ENCODE data around the gene PLXNB2. TPM values are rescaled to one million over a fixed set of nuclear protein-coding genes. Genes with fewer than 3 reads are reported as not detected.

The PLXNB2 gene
- total RNA-seq, 1 experiment from 2014 or later, result 27.6 TPM

- DNase-seq (ENCODE audit: low read depth), result no peak
Measured at GRCh38 chr22:50232481-50233151, 74.8 kb downstream of the PLXNB2 start.

GRCh38 chr22:50229370-50229769, 78.1 kb downstream of the PLXNB2 start:
- DNase-seq (ENCODE audit: low read depth), result no peak

- no peak for DNase-seq (ENCODE audit: low read depth)
Measured at GRCh38 chr22:50228366-50228765, 79.1 kb downstream of the PLXNB2 start.

- no peak for DNase-seq (ENCODE audit: low read depth)
Measured at GRCh38 chr22:50227579-50228215, 79.7 kb downstream of the PLXNB2 start.

GRCh38 chr22:50226875-50227165, 80.6 kb downstream of the PLXNB2 start:
- DNase-seq (ENCODE audit: low read depth), result no peak

GRCh38 chr22:50226063-50226874, 81.2 kb downstream of the PLXNB2 start:
- DNase-seq (ENCODE audit: low read depth), result no peak

GRCh38 chr22:50225200-50225969, 82.1 kb downstream of the PLXNB2 start:
- no peak for DNase-seq (ENCODE audit: low read depth)

Other genes starting within 250 kb of the PLXNB2 start
- not detected in 2 replicates for gene TTLL8, start 249.3 kb downstream of the PLXNB2 start, total RNA-seq (2014; rRNA removed; shearing (Covaris generic))
- gene MLC1, start 222.2 kb downstream of the PLXNB2 start, total RNA-seq (2014; rRNA removed; shearing (Covaris generic)), result not detected in 2 replicates
- gene MOV10L1, start 217.6 kb downstream of the PLXNB2 start, total RNA-seq (2014; rRNA removed; shearing (Covaris generic)), result 0.29 TPM in 1 of 2 replicates, not detected in the other
- 0.49 TPM in 1 of 2 replicates, not detected in the other for gene PANX2, start 136.9 kb downstream of the PLXNB2 start, total RNA-seq (2014; rRNA removed; shearing (Covaris generic))
- gene TRABD, start 121.7 kb downstream of the PLXNB2 start, total RNA-seq (2014; rRNA removed; shearing (Covaris generic)), result 11.2 and 11.6 TPM in 2 replicates
- gene SELENOO, start 106.6 kb downstream of the PLXNB2 start, total RNA-seq (2014; rRNA removed; shearing (Covaris generic)), result 9.4 and 13.7 TPM in 2 replicates
- 6.7 and 7.1 TPM in 2 replicates for gene TUBGCP6, start 62.6 kb downstream of the PLXNB2 start, total RNA-seq (2014; rRNA removed; shearing (Covaris generic))
- gene HDAC10, start 56.4 kb downstream of the PLXNB2 start, total RNA-seq (2014; rRNA removed; shearing (Covaris generic)), result 4.2 and 5.0 TPM in 2 replicates
- 6.7 and 13.2 TPM in 2 replicates for gene MAPK12, start 46.0 kb downstream of the PLXNB2 start, total RNA-seq (2014; rRNA removed; shearing (Covaris generic))
- 1.8 TPM in 2 replicates for gene MAPK11, start 37.3 kb downstream of the PLXNB2 start, total RNA-seq (2014; rRNA removed; shearing (Covaris generic))
- 0.68 and 2.2 TPM in 2 replicates for gene DENND6B, start 19.4 kb upstream of the PLXNB2 start, total RNA-seq (2014; rRNA removed; shearing (Covaris generic))
- gene PPP6R2, start 35.7 kb upstream of the PLXNB2 start, total RNA-seq (2014; rRNA removed; shearing (Covaris generic)), result 15.3 and 18.3 TPM in 2 replicates
- 21.5 and 34.1 TPM in 2 replicates for gene SBF1, start 167.4 kb upstream of the PLXNB2 start, total RNA-seq (2014; rRNA removed; shearing (Covaris generic))
- gene ADM2, start 173.9 kb upstream of the PLXNB2 start, total RNA-seq (2014; rRNA removed; shearing (Covaris generic)), result 0.20 and 0.24 TPM in 2 replicates
- 0.12 TPM in 1 of 2 replicates, not detected in the other for gene MIOX, start 179.2 kb upstream of the PLXNB2 start, total RNA-seq (2014; rRNA removed; shearing (Covaris generic))
- 20.5 and 24.9 TPM in 2 replicates for gene LMF2, start 200.1 kb upstream of the PLXNB2 start, total RNA-seq (2014; rRNA removed; shearing (Covaris generic))
- gene NCAPH2, start 200.6 kb upstream of the PLXNB2 start, total RNA-seq (2014; rRNA removed; shearing (Covaris generic)), result 53.3 and 61.6 TPM in 2 replicates
- gene SCO2, start 218.0 kb upstream of the PLXNB2 start, total RNA-seq (2014; rRNA removed; shearing (Covaris generic)), result 5.0 and 9.2 TPM in 2 replicates
- gene TYMP, start 222.4 kb upstream of the PLXNB2 start, total RNA-seq (2014; rRNA removed; shearing (Covaris generic)), result 16.5 and 27.5 TPM in 2 replicates
- not detected in 2 replicates for gene KLHDC7B, start 238.3 kb upstream of the PLXNB2 start, total RNA-seq (2014; rRNA removed; shearing (Covaris generic))